GM12875 (cell line): ENCODE results near the gene TOP2B.

Source experiments
- H3K4me3 ChIP-seq: one replicate; pipeline ENCODE4 v1.5.1; 2011; ENCODE audit warnings: low read depth, low read length, control low read depth
- CTCF ChIP-seq: IDR thresholded peaks from 2 replicates; pipeline ENCODE4 v1.5.1; 2011; ENCODE audit warnings: low read depth, mild to moderate bottlenecking, control low read depth, inconsistent platforms, low read length, moderate library complexity, borderline replicate concordance; ENCODE audit not compliant: insufficient read depth

The TOP2B gene

GRCh38 chr3:25674670-25675069, 10.0 kb upstream of the TOP2B start:
- no peak overlapping the region for H3K4me3 ChIP-seq
- no peak for TF ChIP-seq CTCF

- H3K4me3 ChIP-seq: no peak overlapping the region
- no peak for TF ChIP-seq CTCF
These were observed 9.1 kb upstream of the TOP2B start for GRCh38 chr3:25673738-25674298.

GRCh38 chr3:25665315-25666280, 891 bp upstream of the TOP2B start:
- peak overlapping the region; percentile 87 for H3K4me3 ChIP-seq
- TF ChIP-seq CTCF: no peak

GRCh38 chr3:25663869-25664811, 567 bp downstream of the TOP2B start:
- peak overlapping the region; percentile 87 for H3K4me3 ChIP-seq
- TF ChIP-seq CTCF: no peak

GRCh38 chr3:25663347-25663868, 1.3 kb downstream of the TOP2B start:
- TF ChIP-seq CTCF: no peak
- peak overlapping the region; percentile 87 for H3K4me3 ChIP-seq

GRCh38 chr3:25662736-25663320, 1.9 kb downstream of the TOP2B start:
- TF ChIP-seq CTCF: no peak
- peak overlapping the region; percentile 87 for H3K4me3 ChIP-seq
